VCaP (cell line): ENCODE measurements around the gene KPNA6.

ENCODE experiments used
- H3K27ac ChIP-seq: fragments of 450-650 bp; 2 replicates; pipeline ENCODE4 v1.5.1; 2017
- CTCF ChIP-seq: fragments of 450-650 bp; conservative IDR thresholded peaks from 2 replicates; pipeline ENCODE4 v1.5.1; 2017; ENCODE audit warnings: mild to moderate bottlenecking, moderate library complexity

Gene KPNA6

GRCh38 chr1:32198237-32199042 is 90.6 kb downstream of the KPNA6 start:
- TF ChIP-seq CTCF = no peak
- H3K27ac ChIP-seq = peak overlapping the region; percentile 73; the same call in 1 of the 2 replicates

GRCh38 chr1:32199043-32199716 is 91.3 kb downstream of the KPNA6 start:
- no peak for TF ChIP-seq CTCF
- peak overlapping the region; percentile 73 for H3K27ac ChIP-seq

GRCh38 chr1:32199717-32200072 is 91.8 kb downstream of the KPNA6 start:
- peak overlapping the region; percentile 73 for H3K27ac ChIP-seq

GRCh38 chr1:32200226-32201010 is 92.6 kb downstream of the KPNA6 start, which contains the start of gene CCDC28B:
Gene CCDC28B, plus strand, starts transcription at chr1:32200595. Its CDS starts 1,341 bp downstream, at chr1:32201936.
- H3K27ac ChIP-seq = peak within 1 kb of the TSS; percentile 73
- TF ChIP-seq CTCF = no peak

More at GRCh38 chr1:32199717-32200072, 91.8 kb downstream of the KPNA6 start:
- TF ChIP-seq CTCF = no peak

- TF ChIP-seq CTCF = no peak
- peak overlapping the region; percentile 73 for H3K27ac ChIP-seq
Observed at GRCh38 chr1:32201011-32201855, 93.4 kb downstream of the KPNA6 start.

- TF ChIP-seq CTCF = no peak
- H3K27ac ChIP-seq = peak overlapping the region; percentile 76; the same call in 1 of the 2 replicates
Observed at GRCh38 chr1:32204943-32205361, 97.1 kb downstream of the KPNA6 start.
